Effector memory CD4-positive, alpha-beta T cell (primary cell): Measurements from ENCODE around the gene SCART1.
"Not testable (repeated sequence)": the region's sequence is repeated elsewhere in the genome, so short reads cannot be mapped to it uniquely, and the experiment has no call there.

ENCODE experiments used
- DNase-seq, 3 donors: peaks; one replicate each; pipeline ENCODE4 v3.0.0-alpha.2; 2020
- H3K27ac ChIP-seq: 2 replicates; pipeline ENCODE4 v1.7.0; 2013; ENCODE audit warnings: mild to moderate bottlenecking, low read length, moderate library complexity; ENCODE audit not compliant: insufficient read depth, poor library complexity, severe bottlenecking
- H3K27me3 ChIP-seq: replicated peaks from 2 replicates; pipeline ENCODE4 v1.7.0; 2013; ENCODE audit warnings: mild to moderate bottlenecking, low read length; ENCODE audit not compliant: insufficient read depth, control insufficient read depth, poor library complexity, severe bottlenecking
- H3K36me3 ChIP-seq: 2 replicates; pipeline ENCODE4 v1.7.0; 2013; ENCODE audit warnings: mild to moderate bottlenecking, low read length, moderate library complexity; ENCODE audit not compliant: control insufficient read depth, insufficient read depth
- H3K4me1 ChIP-seq: 2 replicates; pipeline ENCODE4 v1.7.0; 2013; ENCODE audit warnings: low read length, mild to moderate bottlenecking; ENCODE audit not compliant: control insufficient read depth, insufficient read depth, poor library complexity, severe bottlenecking
- H3K4me3 ChIP-seq: 2 replicates; pipeline ENCODE4 v1.7.0; 2013; ENCODE audit warnings: low read length, low read depth, mild to moderate bottlenecking; ENCODE audit not compliant: insufficient read depth, poor library complexity, severe bottlenecking
- H3K9me3 ChIP-seq: 2 replicates; pipeline ENCODE4 v1.7.0; 2013; ENCODE audit warnings: mild to moderate bottlenecking, low read length, moderate library complexity; ENCODE audit not compliant: control insufficient read depth
- total RNA-seq, 3 donors: gene quantifications; one replicate each; lab custom pipeline; 2026; lab: John Stamatoyannopoulos, UW

Gene SCART1
- total RNA-seq = 17.1 to 176 (median 40.5) reads per million in 3 donors

GRCh38 chr10:133453516-133454203 lies at the start of gene SCART1:
SCART1 (plus strand) TSS chr10:133453945; CDS start chr10:133453998, 53 bp downstream.
- peak in 2 of 3 donors; percentile 26 to 64 for DNase-seq
- Histone ChIP-seq H3K27me3 (no peaks in the 10 kb centered on the region), H3K4me1 (no peaks in the 10 kb centered on the region), H3K4me3 (no peak within 1 kb of the TSS), H3K36me3 (no peaks in the 10 kb centered on the region), H3K9me3 (no peaks in the 10 kb centered on the region), H3K27ac (no peak within 1 kb of the TSS)

DNA sequence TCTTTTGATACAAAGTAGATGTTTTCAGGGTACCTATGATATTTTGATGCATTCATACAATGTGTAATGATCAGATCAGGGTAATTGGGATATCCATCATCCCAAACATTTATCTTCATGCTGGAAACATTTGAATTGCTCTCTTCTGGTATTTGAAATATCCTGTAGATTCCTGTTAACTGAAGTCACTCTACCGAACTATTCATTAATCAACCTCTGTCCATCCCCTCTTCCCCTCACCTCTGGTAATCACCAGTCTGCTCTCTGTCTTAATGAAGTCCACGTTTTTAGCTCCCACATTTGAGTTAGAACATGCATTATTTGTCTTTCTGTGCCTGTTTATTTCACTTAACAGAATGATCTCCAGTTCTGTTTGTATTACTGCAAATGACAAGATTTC lies 48.5 kb upstream of the SCART1 start:
- no peak overlapping the region for H3K4me3 ChIP-seq

DNA sequence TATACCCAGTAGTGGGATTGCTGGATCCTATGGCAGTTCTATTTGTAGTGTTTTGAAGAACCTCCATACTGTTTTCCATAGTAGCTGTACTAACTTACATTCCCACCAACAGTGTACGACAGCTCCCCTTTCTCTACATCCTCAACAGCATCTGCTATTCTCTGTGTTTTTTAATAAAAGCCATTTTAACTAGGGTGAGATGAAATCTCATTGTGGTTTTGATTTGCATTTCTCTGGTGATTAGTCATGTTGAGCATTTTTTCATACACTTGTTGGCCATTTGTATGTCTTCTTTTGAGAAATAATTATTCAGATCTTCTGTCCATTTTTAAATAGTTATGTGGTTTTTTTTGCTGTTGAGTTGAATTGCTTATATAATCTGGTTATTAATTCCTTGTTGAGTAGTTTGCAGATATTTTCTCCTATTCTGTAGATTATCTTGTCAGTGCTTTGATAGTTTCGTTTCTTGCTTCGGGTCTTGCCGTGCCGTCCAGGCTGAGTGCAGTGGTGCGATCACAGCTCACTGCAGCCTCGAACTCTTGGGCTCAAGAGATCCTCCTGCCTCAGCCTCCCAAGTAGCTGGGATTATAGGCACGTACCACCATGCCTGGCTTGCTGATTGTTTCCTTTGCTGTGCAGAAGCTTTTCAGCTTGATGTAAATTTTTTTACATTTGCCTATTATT lies 47.8 kb upstream of the SCART1 start:
- H3K36me3 ChIP-seq = peaks cover 49% of the 10 kb centered on the region

More for the DNA sequence above, 48.5 kb upstream of the SCART1 start:
- Histone ChIP-seq H3K36me3 (peaks cover 44% of the 10 kb centered on the region), H3K9me3 (no peaks in the 10 kb centered on the region), H3K4me1 (peaks cover 3% of the 10 kb centered on the region), H3K27ac (no peak overlapping the region), H3K27me3 (no peaks in the 10 kb centered on the region)
- no peak for DNase-seq

DNA sequence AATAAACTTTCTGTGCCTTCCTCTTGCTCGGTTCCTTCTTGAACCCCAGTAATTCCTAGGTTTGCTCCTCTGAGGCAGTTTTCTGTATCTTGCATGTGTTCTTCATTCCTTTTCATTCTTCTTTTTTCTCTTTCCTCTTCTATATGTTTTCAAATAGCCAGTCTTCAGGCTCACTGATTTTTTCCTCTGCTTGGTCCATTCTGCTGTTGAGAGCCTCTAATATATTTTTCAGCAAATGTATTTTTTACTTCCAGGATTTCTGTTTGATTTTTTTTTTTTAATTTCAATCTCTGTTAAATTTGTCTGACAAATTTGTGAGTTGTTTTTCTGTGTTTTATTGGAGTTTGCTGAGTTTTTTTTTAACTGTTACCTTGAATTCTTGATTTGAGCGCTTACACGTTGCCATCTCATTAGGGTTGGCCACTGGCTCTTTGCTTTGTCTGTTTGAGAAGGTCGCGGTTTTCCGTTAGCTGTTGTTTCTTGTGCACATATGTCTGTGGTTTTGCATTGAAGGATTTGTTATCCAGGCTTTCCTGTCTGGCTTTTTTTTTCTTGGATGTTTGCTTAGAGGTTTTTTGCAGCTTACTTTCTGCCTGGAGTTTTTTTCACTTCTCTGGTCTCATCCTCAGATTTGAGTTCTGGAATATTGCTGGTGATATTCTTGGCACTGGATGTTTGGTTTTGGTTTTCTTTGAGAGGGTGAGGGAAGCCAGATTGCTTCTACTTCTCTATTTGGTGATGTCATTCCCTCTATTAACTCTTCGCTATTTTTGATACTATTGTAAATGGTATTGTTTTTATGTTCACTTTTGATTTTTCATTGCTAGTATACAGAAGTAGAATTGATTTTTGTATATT lies 42.0 kb upstream of the SCART1 start:
- H3K27me3 ChIP-seq = no peaks in the 10 kb centered on the region
- peaks cover 60% of the 10 kb centered on the region for H3K36me3 ChIP-seq
- H3K9me3 ChIP-seq = peaks cover 5% of the 10 kb centered on the region
- no peak overlapping the region for H3K4me3 ChIP-seq
- no peak overlapping the region for H3K27ac ChIP-seq
- DNase-seq = no peak
- no peaks in the 10 kb centered on the region for H3K4me1 ChIP-seq

More for the DNA sequence above, 47.8 kb upstream of the SCART1 start:
- Histone ChIP-seq H3K4me3 (no peak overlapping the region), H3K4me1 (peaks cover 3% of the 10 kb centered on the region), H3K27ac (no peak overlapping the region), H3K27me3 (no peaks in the 10 kb centered on the region), H3K9me3 (no peaks in the 10 kb centered on the region)
- DNase-seq = no peak

GRCh38 chr10:133412381-133412711 lies 41.4 kb upstream of the SCART1 start:
- DNase-seq = no peak
- Histone ChIP-seq H3K9me3 (peaks cover 5% of the 10 kb centered on the region), H3K4me1 (no peaks in the 10 kb centered on the region), H3K36me3 (peaks cover 60% of the 10 kb centered on the region), H3K27ac (no peak overlapping the region), H3K27me3 (no peaks in the 10 kb centered on the region), H3K4me3 (no peak overlapping the region)

DNA sequence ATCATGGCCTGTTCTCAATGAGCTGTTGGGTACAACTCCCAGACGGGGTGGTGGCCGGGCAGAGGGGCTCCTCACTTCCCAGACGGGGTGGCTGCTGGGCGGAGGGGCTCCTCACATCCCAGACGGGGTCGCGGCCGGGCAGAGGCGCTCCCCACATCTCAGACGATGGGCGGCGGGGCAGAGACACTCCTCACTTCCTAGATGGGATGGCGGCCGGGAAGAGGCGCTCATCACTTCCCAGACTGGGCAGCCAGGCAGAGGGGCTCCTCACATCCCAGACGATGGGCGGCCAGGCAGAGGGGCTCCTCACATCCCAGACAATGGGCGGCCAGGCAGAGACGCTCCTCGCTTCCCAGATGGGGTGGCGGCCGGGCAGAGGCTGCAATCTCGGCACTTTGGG lies 39.3 kb upstream of the SCART1 start:
- H3K27ac ChIP-seq, DNase-seq, H3K9me3 ChIP-seq, H3K27me3 ChIP-seq, H3K4me3 ChIP-seq, H3K4me1 ChIP-seq: not testable (repeated sequence)
- H3K36me3 ChIP-seq = peaks cover 50% of the 10 kb centered on the region

- peaks cover 44% of the 10 kb centered on the region for H3K36me3 ChIP-seq
- H3K9me3 ChIP-seq = peaks cover 5% of the 10 kb centered on the region
- no peak overlapping the region for H3K27ac ChIP-seq
- DNase-seq = no peak
- H3K4me1 ChIP-seq = no peaks in the 10 kb centered on the region
- no peaks in the 10 kb centered on the region for H3K27me3 ChIP-seq
- H3K4me3 ChIP-seq = no peak overlapping the region
These were observed 38.0 kb upstream of the SCART1 start for GRCh38 chr10:133415752-133416151.

- no peak overlapping the region for H3K27ac ChIP-seq
- no peak for DNase-seq
- no peak overlapping the region for H3K4me3 ChIP-seq
- peaks cover 20% of the 10 kb centered on the region for H3K36me3 ChIP-seq
- peaks cover 5% of the 10 kb centered on the region for H3K4me1 ChIP-seq
- H3K9me3 ChIP-seq = no peaks in the 10 kb centered on the region
- H3K27me3 ChIP-seq = peaks cover 11% of the 10 kb centered on the region
These were observed 35.3 kb upstream of the SCART1 start for GRCh38 chr10:133418289-133418993.

DNA sequence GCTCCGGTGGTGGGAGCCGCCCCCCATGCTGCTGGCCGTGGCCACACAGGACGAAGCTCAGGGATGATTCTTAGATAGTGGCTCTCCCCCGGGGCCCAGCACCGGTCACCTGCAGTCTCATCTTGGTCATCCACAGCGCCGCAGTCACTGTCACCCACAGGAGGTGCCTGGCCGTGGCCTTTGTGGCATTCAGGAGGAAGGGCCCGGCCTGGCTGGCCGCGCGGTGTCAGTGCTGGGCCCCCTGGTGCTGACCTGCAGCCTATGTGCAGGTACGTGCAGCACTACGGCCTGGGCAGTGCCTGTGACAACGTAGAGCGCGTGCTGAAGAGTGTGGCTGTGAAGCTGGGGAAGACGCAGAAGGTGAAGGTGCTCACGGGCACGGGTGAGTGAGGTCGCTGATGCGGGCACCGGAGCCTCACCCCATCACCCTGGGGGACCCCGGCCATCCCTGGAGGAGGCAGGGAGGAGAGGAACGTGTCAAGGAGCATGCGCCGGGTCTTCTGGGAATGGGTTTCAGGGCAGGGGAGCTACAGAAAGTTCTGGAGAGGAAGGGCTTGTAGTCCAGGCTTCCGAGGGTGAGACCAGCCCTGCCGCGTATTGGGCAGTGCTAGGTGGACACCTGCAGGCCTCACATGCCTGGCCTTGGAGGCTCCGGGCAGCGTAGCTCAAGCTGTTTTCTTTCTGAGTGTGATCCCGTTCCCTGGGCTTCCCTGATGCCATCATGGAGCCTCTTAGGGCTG lies 34.4 kb upstream of the SCART1 start:
- no peak overlapping the region for H3K27ac ChIP-seq
- peaks cover 20% of the 10 kb centered on the region for H3K36me3 ChIP-seq
- peaks cover 7% of the 10 kb centered on the region for H3K4me1 ChIP-seq
- peaks cover 11% of the 10 kb centered on the region for H3K27me3 ChIP-seq
- DNase-seq = no peak
- H3K9me3 ChIP-seq = no peaks in the 10 kb centered on the region
- no peak overlapping the region for H3K4me3 ChIP-seq
